CD4-positive, alpha-beta T cell treated with Interleukin-17A for 1 hour (primary cell): ENCODE data around the gene DAZ4.
"Not testable (repeated sequence)": the region's sequence is repeated elsewhere in the genome, so short reads cannot be mapped to it uniquely, and the experiment has no call there.

ENCODE experiments used
- DNase-seq: peaks from one replicate; pipeline ENCODE4 v3.0.0-alpha.2; 2020

DAZ4 gene

GRCh38 chrY:24833619-24834018 lies at the start of gene DAZ4:
TSS of gene DAZ4 (plus strand) at chrY:24833919. CDS start at chrY:24834127, 208 bp downstream.
- not testable (repeated sequence) for DNase-seq

GRCh38 chrY:24813293-24813692 lies 20.4 kb upstream of the DAZ4 start, which contains the start of gene DAZ3:
TSS of gene DAZ3 (minus strand) at chrY:24813393. CDS start at chrY:24813185, 208 bp downstream.
- not testable (repeated sequence) for DNase-seq

GRCh38 chrY:24821836-24822235 lies 11.9 kb upstream of the DAZ4 start:
- DNase-seq = not testable (repeated sequence)

GRCh38 chrY:24824184-24824879 lies 9.4 kb upstream of the DAZ4 start:
- not testable (repeated sequence) for DNase-seq

- DNase-seq = not testable (repeated sequence)
Measured at GRCh38 chrY:24825069-24825468, 8.7 kb upstream of the DAZ4 start.
